PFSK-1 (cell line): ENCODE results near the gene ARL14EP.

Experiments used
- POLR2AphosphoS5 ChIP-seq: IDR thresholded peaks from 2 replicates; pipeline ENCODE4 v1.6.1; 2012; ENCODE audit warnings: low read depth, mild to moderate bottlenecking, control low read depth, low read length, moderate library complexity
- REST ChIP-seq, 2 experiments: IDR thresholded peaks; 2 replicates each; pipeline versions ENCODE4 v1.6.1 to v1.8.0; 2011 to 2012; ENCODE audit warnings: low read depth in 2 of 2, low read length in 2 of 2, control low read depth in 1 of 2, inconsistent platforms in 1 of 2, mild to moderate bottlenecking in 1 of 2, moderate library complexity in 1 of 2; ENCODE audit not compliant: insufficient read depth in 1 of 2
- SIN3A ChIP-seq: IDR thresholded peaks from 2 replicates; pipeline ENCODE4 v1.6.1; 2012; ENCODE audit warnings: mild to moderate bottlenecking, low read length, moderate library complexity, borderline replicate concordance; ENCODE audit not compliant: insufficient read depth
- TAF1 ChIP-seq: IDR thresholded peaks from 2 replicates; pipeline ENCODE4 v1.6.1; 2012; ENCODE audit warnings: low read length, control low read depth, borderline replicate concordance; ENCODE audit not compliant: insufficient read depth

- TF ChIP-seq POLR2AphosphoS5 = no peak
- TF ChIP-seq SIN3A = no peak
- TF ChIP-seq REST (IDR thresholded peaks at IDR 0.05; ENCODE audit: insufficient read depth in 1 of 2, low read depth in 2 of 2, low read length in 2 of 2) = no peak
- no peak for TF ChIP-seq TAF1
Measured at GRCh38 chr11:30365793-30366517, 43.1 kb downstream of the ARL14EP start.
